VCaP (cell line): ENCODE results near the gene LUM.

Experiments used
- H3K27ac ChIP-seq: fragments of 450-650 bp; 2 replicates; pipeline ENCODE4 v1.5.1; 2017
- TF ChIP-seq, protein P1 (sequence below): fragments of 450-650 bp; conservative IDR thresholded peaks from 2 replicates; pipeline ENCODE4 v1.5.1; 2017; ENCODE audit warnings: mild to moderate bottlenecking, moderate library complexity

Gene LUM, protein sequence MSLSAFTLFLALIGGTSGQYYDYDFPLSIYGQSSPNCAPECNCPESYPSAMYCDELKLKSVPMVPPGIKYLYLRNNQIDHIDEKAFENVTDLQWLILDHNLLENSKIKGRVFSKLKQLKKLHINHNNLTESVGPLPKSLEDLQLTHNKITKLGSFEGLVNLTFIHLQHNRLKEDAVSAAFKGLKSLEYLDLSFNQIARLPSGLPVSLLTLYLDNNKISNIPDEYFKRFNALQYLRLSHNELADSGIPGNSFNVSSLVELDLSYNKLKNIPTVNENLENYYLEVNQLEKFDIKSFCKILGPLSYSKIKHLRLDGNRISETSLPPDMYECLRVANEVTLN

DNA sequence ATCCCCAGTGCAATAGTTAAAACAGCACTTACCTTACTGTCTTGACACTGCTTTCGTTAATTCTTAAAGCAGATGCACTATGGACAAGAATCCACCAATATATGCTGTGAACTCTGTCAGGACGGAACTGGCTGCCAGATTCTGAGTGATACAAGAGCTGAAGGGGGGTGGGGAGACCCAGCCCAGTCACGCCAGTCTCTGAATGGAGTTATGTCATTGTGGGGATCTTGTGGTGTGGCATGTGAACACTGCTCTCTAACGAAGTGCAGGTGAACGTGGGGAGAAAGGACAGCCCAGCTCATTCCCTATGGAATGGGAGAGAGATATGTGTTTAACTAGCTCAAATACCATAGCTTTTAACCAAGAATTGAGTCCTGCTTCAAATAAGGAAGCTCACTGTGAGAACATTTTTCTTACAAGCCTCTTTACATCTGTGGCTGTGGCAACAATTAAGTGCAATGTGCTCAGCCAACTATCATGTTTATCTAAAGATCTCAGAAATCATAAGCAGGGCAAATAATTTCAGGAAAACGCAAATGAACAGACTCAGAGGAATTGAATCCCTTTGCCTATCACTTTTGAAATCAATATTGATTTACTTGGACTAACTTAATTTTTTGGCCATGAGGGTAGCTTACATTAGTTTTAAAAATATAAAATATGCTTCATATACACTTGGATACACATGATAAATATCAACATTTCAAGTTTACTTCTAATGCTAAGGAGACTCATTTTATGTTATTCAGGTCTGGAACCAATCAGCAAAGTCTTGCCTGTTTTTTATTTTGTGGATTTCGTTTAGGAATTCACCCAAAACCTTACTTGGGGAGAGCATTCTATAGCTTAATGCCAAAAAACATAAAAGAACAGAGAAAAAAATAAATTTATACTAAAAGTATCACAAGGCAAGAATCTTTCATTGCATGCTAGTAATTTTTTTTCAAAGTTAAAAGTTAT lies at the start of gene LUM:
Gene LUM, minus strand, starts transcription at position 129 of the 960 bp plus-strand sequence. CDS start 2,515 bp downstream, outside the sequence.
- H3K27ac ChIP-seq, result peak within 1 kb of the TSS; percentile 70
- TF ChIP-seq, protein P1, sequence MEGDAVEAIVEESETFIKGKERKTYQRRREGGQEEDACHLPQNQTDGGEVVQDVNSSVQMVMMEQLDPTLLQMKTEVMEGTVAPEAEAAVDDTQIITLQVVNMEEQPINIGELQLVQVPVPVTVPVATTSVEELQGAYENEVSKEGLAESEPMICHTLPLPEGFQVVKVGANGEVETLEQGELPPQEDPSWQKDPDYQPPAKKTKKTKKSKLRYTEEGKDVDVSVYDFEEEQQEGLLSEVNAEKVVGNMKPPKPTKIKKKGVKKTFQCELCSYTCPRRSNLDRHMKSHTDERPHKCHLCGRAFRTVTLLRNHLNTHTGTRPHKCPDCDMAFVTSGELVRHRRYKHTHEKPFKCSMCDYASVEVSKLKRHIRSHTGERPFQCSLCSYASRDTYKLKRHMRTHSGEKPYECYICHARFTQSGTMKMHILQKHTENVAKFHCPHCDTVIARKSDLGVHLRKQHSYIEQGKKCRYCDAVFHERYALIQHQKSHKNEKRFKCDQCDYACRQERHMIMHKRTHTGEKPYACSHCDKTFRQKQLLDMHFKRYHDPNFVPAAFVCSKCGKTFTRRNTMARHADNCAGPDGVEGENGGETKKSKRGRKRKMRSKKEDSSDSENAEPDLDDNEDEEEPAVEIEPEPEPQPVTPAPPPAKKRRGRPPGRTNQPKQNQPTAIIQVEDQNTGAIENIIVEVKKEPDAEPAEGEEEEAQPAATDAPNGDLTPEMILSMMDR, result no peak

DNA sequence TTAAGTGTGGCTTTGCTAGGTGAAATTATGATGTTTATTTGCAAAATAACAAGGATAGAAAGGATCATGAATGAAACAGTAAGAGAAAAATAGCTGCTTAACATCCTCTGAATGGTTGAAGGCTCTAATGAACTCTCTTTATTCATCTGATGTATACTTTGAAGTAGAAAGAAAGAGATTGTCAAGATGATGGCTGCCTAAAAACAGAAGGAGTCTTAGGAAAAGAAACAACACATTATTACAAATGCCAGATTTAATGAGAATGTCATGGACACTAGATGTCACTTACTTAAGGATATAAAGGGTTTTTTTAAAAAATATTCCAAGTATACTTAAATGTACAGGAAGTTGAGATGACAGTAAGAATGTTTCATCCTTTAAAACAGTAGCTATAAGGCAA lies 49.7 kb upstream of the LUM start:
- TF ChIP-seq, protein P1, result no peak
- no peak overlapping the region for H3K27ac ChIP-seq

DNA sequence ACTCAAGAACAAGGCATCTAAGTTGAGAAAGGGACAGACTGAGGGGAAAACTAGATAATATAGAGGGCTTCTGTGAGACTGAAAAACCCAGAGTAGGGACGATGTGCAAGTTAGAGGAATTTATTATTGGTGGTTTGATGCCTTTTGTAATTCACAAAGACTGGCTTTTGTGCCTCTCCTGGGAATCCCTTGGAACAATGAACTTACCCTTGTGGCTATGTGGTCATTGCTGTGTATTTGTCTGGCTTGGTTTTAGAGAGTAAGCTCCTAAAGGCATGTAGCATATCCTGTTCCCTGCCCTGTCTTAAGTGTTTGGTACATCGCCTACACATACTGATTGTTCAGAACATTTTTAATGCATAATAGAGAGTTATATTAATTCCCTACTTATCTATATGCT lies 44.7 kb upstream of the LUM start:
- H3K27ac ChIP-seq, result no peak overlapping the region
- TF ChIP-seq, protein P1, result no peak

DNA sequence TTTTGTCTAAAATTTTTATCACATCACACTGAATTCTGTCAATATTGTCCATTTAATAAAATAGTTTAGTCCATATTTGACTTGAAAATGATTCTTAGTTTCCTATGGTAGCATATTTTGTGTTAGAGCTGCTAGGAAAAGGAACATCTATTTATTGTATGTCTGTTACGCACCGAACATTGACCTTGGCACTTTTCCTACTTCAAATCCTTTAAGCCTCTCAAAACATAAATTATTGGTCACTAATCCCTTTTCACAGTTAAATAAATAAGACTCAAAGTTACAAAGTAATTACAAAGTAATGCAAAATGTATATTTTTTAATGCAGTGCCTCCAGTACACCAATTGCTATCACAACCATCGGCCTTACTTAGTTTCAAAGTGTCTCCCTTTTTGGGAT lies 42.8 kb upstream of the LUM start:
- H3K27ac ChIP-seq, result no peak overlapping the region
- TF ChIP-seq, protein P1, result no peak

DNA sequence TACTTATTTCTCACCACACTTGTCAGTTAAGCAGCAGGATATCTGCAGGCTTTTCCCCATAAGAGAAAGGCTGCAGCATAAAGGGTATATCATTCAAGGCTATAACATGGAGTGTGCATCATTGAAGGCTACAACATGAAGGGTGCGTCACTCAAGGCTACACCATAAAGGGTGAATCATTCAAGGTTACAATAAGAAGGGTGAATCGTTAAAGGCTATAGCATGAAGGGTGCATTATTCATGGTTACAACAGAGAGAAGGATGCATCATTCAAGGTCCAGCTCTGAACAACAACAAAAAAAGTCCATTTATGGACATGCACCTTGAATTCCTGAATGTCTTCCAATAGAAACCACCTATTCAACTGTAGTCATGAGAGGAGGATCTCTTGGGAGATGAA lies 32.8 kb upstream of the LUM start:
- TF ChIP-seq, protein P1, result no peak
- H3K27ac ChIP-seq, result no peak overlapping the region

DNA sequence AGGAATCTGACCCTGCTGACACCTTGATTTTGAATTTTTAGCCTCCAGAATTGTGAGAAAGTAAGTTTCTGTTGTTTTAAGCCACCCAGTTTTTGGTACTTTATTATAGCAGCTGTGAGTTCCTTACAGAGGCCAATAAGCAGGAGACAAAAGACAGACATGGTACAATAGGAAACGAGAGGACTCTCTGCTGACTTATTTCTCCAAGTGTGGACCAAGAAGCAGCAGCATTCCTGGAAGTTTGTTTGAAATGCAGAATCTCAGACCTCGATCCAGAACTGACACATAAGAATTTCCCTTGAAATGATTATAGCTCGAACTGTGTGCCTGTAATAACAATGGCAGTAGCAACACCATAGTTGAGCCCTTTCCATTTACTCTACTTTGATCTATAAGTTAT lies 31.9 kb upstream of the LUM start:
- no peak overlapping the region for H3K27ac ChIP-seq
- TF ChIP-seq, protein P1, result no peak

DNA sequence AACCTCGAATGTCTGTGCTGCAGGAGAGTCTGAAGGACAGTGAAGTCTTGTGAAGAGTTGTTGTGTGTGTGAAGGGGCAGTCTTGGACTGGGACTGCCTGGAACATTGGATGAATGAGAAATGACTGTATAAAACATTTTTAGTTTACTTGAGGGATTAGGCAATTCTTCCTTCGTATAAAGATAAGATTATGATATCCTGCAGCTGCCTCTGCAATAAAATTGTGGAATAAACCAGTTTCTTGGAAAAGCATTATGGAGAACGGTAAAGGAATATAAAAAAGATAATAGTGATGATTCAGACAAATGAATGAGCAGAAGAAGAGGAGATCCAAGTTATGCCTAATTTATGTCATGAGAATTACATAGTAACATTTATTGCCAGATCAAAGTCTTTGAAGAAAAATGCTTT lies 30.9 kb upstream of the LUM start:
- TF ChIP-seq, protein P1, result no peak
- no peak overlapping the region for H3K27ac ChIP-seq
